ENCODE measurements around the gene ZNF547. TPM values are rescaled to one million over a fixed set of nuclear protein-coding genes. Genes with fewer than 3 reads are reported as not detected.

Gene ZNF547
- polyA plus RNA-seq, 3 donors = 0.30 to 0.32 TPM; not detected in 1

DNA sequence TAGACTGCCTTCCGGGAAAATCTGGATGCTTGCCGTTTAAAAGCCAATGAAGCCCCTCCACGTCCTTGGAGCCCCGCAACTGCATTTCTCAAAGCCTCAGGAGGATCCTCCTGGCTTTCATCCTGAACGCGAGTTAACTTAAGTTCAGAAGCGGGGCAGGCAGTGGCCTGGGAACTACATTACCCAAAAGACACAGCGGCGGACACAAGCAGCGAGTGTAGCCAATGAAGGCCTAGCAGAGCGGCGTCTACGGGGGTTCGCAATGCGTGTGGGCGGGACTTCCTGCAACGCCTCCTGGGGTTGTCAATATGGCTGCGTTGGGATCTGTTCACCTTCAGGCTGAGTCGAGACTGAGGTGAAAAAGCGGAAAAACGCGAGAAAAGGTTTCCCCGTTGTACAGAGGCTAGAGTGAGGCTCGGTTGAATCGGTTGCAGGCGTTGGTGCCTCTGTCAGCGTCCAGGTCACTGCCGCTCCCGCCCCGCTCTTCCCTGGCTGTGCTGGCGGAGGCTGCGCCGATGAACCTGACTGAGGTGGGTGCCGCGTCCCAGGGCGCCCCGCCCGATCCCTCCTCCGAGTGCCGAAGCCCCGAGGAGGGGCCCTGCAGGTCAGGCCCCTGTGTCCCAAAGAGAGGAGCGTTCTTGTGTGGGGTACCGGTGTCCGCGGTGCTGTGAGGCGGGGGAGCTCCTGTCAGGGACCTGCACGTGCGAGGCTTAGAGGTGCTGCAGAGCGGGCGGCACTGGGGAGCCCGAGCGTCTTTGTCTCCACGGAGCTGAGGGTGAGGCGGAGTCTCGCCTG lies 47.7 kb downstream of the ZNF547 start, which contains the start of gene ZNF17:
Gene ZNF17 (plus strand): TSS at position 285 of the 795 bp plus-strand sequence. CDS start 2,455 bp downstream, outside the sequence.
- Mint-ChIP-seq H3K27ac (peak within 1 kb of the TSS; percentile 23 to 95 (median 78)), H3K4me1 (peaks cover 14% of the 10 kb centered on the region), H3K27me3 (ENCODE audit: low read depth in 3 of 3) (peaks cover 0 to 3% (median 0%) of the 10 kb centered on the region in 3 donors), H3K9me3 (peaks cover 14 to 31% (median 21%) of the 10 kb centered on the region in 7 donors), H3K36me3 (peaks cover 27 to 37% of the 10 kb centered on the region in 2 donors), H3K4me3 (peak within 1 kb of the TSS; percentile 94 to 96)
- H3K4me3 ChIP-seq (replicated peaks in 1 of 3; ENCODE audit: low read depth in 2 of 3, low read length in 3 of 3) = peak within 1 kb of the TSS; percentile 77 to 95 (median 91)
- peaks cover 14 to 17% of the 10 kb centered on the region in 2 donors for H3K4me1 ChIP-seq (ENCODE audit: control insufficient read depth in 1 of 2, insufficient read depth in 2 of 2, low read length in 2 of 2)
- under 1% methylated on average over 52 of the region's 55 CpGs for WGBS (ENCODE audit: insufficient coverage)
- H4K20me1 ChIP-seq (ENCODE audit: insufficient read depth, low read length) = no peaks in the 10 kb centered on the region
- H3K9ac ChIP-seq (ENCODE audit: insufficient read depth, low read length, poor library complexity, severe bottlenecking) = peak within 1 kb of the TSS; percentile 79
- H3K4me2 ChIP-seq (replicated peaks; ENCODE audit: extremely low read depth, low read length, poor library complexity, severe bottlenecking) = peak within 1 kb of the TSS; percentile 95
- intact Hi-C loops (cut with micrococcal nuclease) = loop anchor here (1.0 to 5.0 kb wide), 5 partner anchors 20 to 221 kb away; partner anchors contain the start of genes ZNF749 (in 2 of the 2), ZNF211 (in 1 of the 2), ZNF548 (in 1 of the 2) and ZNF772 (in 1 of the 2)
- H3K36me3 ChIP-seq (replicated peaks in 1 of 2; ENCODE audit: control insufficient read depth in 1 of 2, insufficient read depth in 2 of 2, low read length in 2 of 2) = peaks cover 17 to 34% of the 10 kb centered on the region in 2 donors
- DNase-seq = peak; percentile 87 to 94 (median 90)
- peak within 1 kb of the TSS; percentile 96 for H2AFZ ChIP-seq (ENCODE audit: insufficient read depth, low read depth, low read length, poor library complexity, severe bottlenecking)
- H3K9me3 ChIP-seq (replicated peaks in 1 of 2; ENCODE audit: control insufficient read depth in 1 of 2, insufficient read depth in 1 of 2, low read length in 2 of 2) = peaks cover 13 to 29% of the 10 kb centered on the region in 2 donors
- peak within 1 kb of the TSS; percentile 10 to 81 for H3K27ac ChIP-seq (ENCODE audit: low read depth in 1 of 2, low read length in 2 of 2)
- peaks cover 24% of the 10 kb centered on the region for H3K79me2 ChIP-seq (ENCODE audit: insufficient read depth, low read length)
- H3K27me3 ChIP-seq (ENCODE audit: control insufficient read depth in 2 of 2, insufficient read depth in 2 of 2, low read length in 2 of 2) = no peaks in the 10 kb centered on the region
- TF ChIP-seq, protein P1, sequence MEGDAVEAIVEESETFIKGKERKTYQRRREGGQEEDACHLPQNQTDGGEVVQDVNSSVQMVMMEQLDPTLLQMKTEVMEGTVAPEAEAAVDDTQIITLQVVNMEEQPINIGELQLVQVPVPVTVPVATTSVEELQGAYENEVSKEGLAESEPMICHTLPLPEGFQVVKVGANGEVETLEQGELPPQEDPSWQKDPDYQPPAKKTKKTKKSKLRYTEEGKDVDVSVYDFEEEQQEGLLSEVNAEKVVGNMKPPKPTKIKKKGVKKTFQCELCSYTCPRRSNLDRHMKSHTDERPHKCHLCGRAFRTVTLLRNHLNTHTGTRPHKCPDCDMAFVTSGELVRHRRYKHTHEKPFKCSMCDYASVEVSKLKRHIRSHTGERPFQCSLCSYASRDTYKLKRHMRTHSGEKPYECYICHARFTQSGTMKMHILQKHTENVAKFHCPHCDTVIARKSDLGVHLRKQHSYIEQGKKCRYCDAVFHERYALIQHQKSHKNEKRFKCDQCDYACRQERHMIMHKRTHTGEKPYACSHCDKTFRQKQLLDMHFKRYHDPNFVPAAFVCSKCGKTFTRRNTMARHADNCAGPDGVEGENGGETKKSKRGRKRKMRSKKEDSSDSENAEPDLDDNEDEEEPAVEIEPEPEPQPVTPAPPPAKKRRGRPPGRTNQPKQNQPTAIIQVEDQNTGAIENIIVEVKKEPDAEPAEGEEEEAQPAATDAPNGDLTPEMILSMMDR (IDR thresholded peaks at IDR 0.05) = no peak

DNA sequence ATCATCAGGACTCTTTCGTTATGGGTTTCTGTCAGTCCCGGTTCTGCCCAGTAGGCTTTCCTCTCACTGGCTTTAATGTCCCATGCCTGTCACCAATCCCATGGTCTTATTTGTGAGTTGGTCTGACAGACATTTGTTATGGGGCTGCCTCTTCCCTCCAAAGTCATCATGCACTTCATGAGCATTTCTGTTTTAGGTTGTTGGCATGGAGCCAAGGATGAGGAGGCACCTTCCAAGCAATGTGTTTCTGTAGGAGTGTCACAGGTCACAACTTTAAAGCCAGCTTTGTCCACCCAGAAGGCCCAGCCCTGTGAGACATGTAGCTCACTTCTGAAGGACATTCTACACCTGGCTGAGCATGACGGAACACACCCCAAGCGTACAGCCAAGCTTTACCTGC lies 56.1 kb downstream of the ZNF547 start:
- no peaks in the 10 kb centered on the region for H4K20me1 ChIP-seq (ENCODE audit: insufficient read depth, low read length)
- no peak overlapping the region for H3K27ac ChIP-seq (ENCODE audit: low read depth in 1 of 2, low read length in 2 of 2)
- Mint-ChIP-seq H3K27me3 (ENCODE audit: low read depth in 3 of 3) (peaks cover 0 to 6% (median 0%) of the 10 kb centered on the region in 3 donors), H3K36me3 (peaks cover 58 to 70% of the 10 kb centered on the region in 2 donors), H3K27ac (no peak overlapping the region), H3K4me3 (no peak overlapping the region), H3K9me3 (peaks cover 59 to 85% (median 79%) of the 10 kb centered on the region in 7 donors), H3K4me1 (no peaks in the 10 kb centered on the region)
- DNase-seq = no peak
- no peak overlapping the region for H3K4me2 ChIP-seq (replicated peaks; ENCODE audit: extremely low read depth, low read length, poor library complexity, severe bottlenecking)
- no peaks in the 10 kb centered on the region for H3K27me3 ChIP-seq (ENCODE audit: control insufficient read depth in 2 of 2, insufficient read depth in 2 of 2, low read length in 2 of 2)
- H3K9me3 ChIP-seq (replicated peaks in 1 of 2; ENCODE audit: control insufficient read depth in 1 of 2, insufficient read depth in 1 of 2, low read length in 2 of 2) = peaks cover 76 to 87% of the 10 kb centered on the region in 2 donors
- H3K9ac ChIP-seq (ENCODE audit: insufficient read depth, low read length, poor library complexity, severe bottlenecking) = no peak overlapping the region
- H3K4me3 ChIP-seq (replicated peaks in 1 of 3; ENCODE audit: low read depth in 2 of 3, low read length in 3 of 3) = peak overlapping the region in 1 of 3 experiments; percentile 9
- TF ChIP-seq, protein P1 (IDR thresholded peaks at IDR 0.05) = no peak
- H3K4me1 ChIP-seq (ENCODE audit: control insufficient read depth in 1 of 2, insufficient read depth in 2 of 2, low read length in 2 of 2) = no peaks in the 10 kb centered on the region
- peaks cover 6% of the 10 kb centered on the region for H3K79me2 ChIP-seq (ENCODE audit: insufficient read depth, low read length)
- peaks cover 43 to 74% of the 10 kb centered on the region in 2 donors for H3K36me3 ChIP-seq (replicated peaks in 1 of 2; ENCODE audit: control insufficient read depth in 1 of 2, insufficient read depth in 2 of 2, low read length in 2 of 2)
- 100% methylated on average over 2 of the region's 4 CpGs for WGBS (ENCODE audit: insufficient coverage)
- no peak overlapping the region for H2AFZ ChIP-seq (ENCODE audit: insufficient read depth, low read depth, low read length, poor library complexity, severe bottlenecking)
- intact Hi-C loops (cut with micrococcal nuclease) = no loop called here
